H4 (cell line): ENCODE data around the gene SPEM3. TPM values are rescaled to one million over a fixed set of nuclear protein-coding genes. Genes with fewer than 3 reads are reported as not detected.

Source experiments
- DNase-seq: peaks from one replicate; pipeline ENCODE4 v3.0.0-alpha.2; 2015; ENCODE audit warnings: low spot score
- total RNA-seq: library from RNA; depleted of rRNA; stranded (reverse); fragments of >200 nt; shearing (Covaris generic); gene quantifications from 2 replicates; pipeline ENCODE4 v1.2.3, GENCODE V29; 2014

The SPEM3 gene
- total RNA-seq, 1 experiment from 2014 or later = not detected

- peak; percentile 96 for DNase-seq
Observed at GRCh38 chr17:7403977-7404736, 24.5 kb upstream of the SPEM3 start, which contains the start of gene TMEM256. TSS of gene TMEM256 (minus strand) at chr17:7404097. CDS start at chr17:7404084, 13 bp downstream.

GRCh38 chr17:7404737-7405349 lies 23.8 kb upstream of the SPEM3 start:
- no peak for DNase-seq

DNA sequence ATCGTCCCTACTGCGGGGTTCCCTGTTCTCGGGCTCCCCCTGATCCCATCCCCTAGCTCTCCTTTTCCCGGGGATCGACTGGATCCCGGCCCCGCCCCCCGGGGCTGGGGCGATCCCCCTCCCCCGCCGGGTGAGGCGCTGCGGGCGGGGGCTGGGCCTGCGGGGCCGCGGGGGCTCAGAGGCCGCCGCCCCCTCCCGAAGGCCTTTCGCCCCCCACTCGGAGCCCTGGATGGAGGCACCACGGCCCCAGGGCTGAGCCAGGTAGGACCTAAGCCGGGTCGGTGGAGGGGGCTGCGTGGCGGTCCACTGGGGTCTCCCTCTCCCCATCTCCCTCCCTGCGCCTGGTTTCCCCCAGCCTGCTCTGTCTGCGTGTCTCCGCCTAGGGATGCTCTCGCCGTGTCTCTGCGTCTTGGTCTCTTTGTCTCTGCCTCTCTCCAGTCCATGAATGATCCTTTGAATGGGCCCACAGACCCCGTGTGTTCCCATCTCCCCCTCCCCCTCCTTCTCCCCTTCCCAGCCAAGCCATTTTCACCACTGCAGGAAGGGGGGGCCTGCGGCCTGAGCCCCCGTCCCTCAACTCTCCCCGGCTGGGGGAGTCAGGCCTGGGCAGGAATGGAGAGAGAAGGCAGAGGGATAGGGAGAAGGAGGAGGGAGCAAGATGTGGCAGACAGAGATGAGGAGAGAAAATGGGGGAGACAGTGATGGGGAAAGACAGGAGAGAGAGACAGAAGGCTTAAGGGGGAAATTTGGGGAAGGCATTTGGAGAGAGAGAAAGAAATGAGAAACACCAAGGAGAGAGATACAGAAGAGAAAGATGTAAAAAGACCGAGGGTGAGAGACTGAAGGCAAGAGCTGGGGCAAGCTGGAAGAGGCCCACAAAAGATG lies 23.1 kb upstream of the SPEM3 start:
- DNase-seq = no peak

DNA sequence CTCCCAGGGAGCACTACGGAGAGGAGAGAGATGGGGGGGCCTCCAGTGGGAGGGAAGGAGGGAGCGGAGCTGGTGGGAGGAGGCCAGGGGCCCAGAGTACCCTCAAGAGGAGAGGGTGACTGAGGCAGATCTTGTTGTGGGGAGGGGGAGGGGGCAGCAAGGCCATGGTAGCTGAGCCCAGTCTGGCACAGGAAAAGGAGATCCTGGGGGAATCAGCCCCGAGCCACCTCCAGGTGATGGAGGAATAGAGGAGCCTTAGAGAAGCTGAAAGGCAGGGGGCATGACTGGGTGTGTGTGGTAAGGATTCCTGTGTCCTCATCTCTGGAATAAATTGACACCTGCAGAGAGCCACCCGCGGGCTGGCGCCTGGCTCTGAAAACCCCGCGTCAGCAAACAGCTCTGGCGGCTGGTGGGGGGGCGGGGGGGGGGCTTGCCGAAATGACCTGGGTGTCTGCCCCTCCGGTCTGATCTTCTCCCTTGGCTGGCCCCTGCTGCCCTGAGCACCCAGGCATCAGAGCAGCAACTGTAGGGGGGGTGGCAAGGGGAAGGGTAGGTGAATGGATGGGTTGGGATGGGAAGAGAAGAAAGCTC lies 22.3 kb upstream of the SPEM3 start:
- DNase-seq = no peak

GRCh38 chr17:7407082-7407481 lies 21.6 kb upstream of the SPEM3 start:
- DNase-seq = no peak

DNA sequence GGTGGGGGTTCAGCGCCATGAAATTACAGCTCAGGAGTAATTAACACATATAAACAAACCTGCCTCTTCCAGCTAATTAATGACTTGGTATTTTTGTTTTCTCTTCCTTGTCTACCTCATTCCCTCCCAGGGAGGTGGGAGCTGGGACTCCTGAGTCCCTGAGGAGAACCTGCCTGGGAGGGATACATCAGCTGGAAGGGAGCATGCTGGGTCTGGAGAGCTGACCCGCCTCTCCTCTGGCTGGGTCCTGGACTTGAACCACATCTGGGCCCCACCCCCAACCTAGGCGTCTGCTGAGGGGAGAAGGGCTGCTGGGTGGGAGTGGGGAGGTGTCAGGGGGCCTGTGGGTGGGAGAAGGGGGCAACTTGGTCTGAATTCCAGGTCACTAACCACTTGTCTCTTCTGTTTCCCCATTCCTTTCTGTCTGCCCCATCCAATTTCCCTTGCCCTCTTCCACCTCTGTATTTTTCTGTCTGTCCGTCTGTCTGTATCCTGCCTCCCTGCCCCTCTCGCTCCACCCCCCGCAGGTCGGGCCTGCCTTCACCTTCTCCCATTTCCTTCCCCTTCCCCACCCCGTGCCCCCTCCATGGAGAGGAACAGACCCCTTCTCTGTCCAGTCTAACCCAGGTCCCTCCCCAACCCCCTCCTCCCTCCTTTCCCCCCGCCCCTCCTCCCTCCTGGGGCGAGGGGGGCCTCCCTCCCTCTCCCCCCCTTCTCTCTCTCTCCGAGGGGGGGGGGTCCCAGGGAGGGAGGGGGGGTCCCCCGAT lies 21.0 kb upstream of the SPEM3 start, which contains the start of gene NLGN2:
Gene NLGN2 (plus strand): TSS at position 361 of the 767 bp plus-strand sequence. CDS start 411 bp downstream, outside the sequence.
- DNase-seq = no peak

- no peak for DNase-seq
Observed at GRCh38 chr17:7408252-7408727, 20.4 kb upstream of the SPEM3 start.

DNA sequence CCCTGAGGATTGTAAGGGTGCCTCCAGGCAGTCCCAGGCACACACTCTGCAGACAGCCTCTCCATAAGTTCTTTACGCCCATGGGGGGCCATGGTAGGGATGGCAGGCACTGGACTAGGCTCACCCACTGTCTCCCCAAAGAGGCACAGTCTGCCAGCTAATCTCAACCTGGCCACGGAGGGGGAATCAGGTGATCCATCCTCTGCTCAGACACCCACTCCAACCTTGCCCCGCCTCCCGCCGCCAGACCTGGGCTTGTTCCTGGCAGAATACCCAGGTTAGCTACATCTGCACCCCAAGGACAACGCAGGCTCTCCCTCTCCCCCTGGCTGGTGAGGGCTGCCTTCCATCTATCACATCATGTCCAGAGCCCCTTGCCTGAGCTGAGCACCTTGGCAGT lies 19.8 kb upstream of the SPEM3 start:
- DNase-seq = no peak

- no peak for DNase-seq
Observed at GRCh38 chr17:7409716-7410115, 18.9 kb upstream of the SPEM3 start.

DNA sequence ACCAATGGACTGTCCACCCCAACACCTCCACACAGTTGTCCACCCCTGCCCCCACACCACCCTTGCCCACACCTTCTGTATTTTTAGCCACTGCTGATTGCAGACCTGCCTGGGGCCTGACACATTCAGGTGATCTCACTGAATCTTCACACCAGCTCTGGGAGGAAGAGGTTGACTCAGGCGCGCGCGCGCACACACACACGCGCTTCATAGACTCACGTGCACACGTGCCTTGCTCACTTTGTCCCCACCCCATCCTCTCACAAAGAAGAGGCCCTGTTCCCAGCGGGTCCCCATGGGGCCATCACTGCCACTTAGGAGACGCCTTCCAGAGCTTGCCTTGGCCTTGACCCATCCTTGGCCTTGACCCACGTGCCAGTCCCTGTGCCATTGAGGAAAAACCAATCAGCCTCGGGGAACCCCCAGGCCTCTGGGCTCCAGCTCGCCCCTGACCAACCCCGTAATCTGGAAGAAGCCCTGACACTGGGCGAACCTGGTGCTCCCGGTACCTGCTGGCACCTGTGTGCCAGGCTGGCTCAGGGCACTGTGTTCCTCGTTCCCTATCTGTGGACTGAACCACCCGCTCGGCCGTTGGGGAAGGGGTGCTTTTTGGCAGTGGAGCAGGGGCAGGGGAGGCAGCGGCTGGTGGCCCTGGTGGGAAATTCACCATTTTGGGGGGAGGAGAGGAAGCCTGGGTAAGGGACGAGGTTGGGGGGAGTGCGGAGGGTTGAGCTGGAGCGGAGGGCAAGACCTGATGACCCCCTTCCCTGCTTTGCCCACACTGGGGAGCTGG lies 17.8 kb upstream of the SPEM3 start:
- no peak for DNase-seq

- no peak for DNase-seq
Observed at GRCh38 chr17:7411427-7411750, 17.3 kb upstream of the SPEM3 start.

DNA sequence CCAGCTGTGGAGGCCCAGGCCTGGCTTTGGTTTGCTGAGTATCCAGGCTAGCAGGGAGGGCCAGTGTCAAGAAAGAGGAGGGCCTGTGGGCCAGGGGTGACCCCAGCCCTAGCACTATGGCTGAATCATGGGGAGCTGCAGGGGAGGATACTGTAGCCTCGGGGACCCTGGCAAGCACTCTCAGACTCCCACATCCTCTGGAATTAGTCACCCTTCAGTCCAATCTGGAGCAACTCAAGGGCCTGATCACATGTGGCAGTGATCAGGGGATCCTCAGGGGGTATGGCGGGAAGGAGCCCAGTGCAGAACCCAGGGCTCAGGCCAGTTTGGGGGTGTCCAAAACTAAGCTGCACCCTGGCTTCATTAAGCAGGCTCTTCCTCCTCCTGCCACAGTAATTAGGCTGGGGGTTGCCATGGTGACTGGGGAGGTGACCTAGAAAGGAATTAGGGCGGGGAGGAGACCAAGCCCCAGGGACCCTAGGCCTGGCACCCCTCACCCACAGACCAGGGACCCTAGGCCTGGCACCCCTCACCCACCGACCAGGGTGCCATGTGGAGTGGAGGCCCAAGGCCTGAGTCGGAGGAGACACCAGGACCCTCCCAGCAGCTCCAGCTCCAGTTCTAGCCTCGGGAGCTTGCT lies 15.2 kb upstream of the SPEM3 start:
- DNase-seq = no peak

DNA sequence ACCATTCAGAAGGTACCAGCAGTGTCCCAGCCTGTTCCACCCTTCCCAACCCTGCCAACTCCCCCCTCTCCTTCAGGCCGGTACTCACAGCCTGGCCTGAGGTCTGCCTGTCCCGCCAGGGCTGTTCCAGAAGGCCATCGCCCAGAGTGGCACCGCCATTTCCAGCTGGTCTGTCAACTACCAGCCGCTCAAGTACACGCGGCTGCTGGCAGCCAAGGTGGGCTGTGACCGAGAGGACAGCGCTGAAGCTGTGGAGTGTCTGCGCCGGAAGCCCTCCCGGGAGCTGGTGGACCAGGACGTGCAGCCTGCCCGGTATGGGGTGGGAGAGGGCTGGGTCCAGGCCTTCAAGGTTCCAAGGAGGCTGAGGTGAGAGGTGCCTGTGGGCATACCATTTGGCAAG lies 13.8 kb upstream of the SPEM3 start:
- DNase-seq = no peak

DNA sequence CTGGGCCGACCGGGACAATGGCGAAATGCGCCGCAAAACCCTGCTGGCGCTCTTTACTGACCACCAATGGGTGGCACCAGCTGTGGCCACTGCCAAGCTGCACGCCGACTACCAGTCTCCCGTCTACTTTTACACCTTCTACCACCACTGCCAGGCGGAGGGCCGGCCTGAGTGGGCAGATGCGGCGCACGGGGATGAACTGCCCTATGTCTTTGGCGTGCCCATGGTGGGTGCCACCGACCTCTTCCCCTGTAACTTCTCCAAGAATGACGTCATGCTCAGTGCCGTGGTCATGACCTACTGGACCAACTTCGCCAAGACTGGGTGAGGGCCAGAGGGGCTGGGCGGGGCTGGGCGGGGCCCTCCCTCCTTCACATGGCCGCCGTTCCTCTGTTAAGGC lies 12.9 kb upstream of the SPEM3 start:
- DNase-seq = no peak

- DNase-seq = no peak
Observed at GRCh38 chr17:7416323-7416722, 12.3 kb upstream of the SPEM3 start.

- no peak for DNase-seq
Observed at GRCh38 chr17:7417056-7417655, 11.5 kb upstream of the SPEM3 start.

DNA sequence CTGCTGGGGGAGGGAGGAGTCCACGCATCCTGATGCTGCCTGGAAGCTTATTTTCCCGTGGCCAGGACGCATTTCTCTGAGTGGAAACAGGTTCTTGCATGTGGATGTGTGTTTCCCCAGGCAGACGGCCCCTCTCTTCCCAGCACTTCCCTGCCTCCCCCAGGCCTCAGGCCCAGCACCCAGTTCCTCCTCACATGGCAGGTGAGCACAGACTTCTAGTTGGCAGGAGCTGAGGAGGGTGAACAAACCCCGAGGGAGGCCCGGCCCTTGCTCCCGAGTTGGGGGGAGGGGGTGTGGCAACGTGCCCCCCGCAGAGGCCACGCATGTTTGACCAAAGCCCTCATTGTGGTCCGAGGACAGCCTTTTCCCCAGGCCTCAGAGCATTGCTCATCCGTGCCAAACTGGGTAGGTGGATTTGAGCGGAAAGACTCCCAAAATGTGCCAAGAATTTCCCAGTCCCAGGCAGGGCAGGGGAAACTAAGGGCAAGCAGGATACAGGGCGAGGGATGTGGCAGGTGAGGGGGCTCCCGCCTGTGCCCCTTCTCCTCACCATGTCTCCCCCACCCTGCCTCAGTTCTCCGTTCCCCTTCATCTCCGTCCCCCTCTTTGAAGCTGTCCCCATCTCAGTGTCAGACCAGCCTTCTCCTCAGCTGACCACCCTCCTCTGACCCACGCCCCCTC lies 10.0 kb upstream of the SPEM3 start:
- DNase-seq = no peak

GRCh38 chr17:7419819-7420610 lies 8.6 kb upstream of the SPEM3 start, which contains the start of gene SPEM1:
TSS of gene SPEM1 (plus strand) at chr17:7420324. CDS start at chr17:7420385, 61 bp downstream.
- no peak for DNase-seq
